HFF-Myc (cell line): ENCODE measurements around the gene RGSL1.

Source experiments
- DNase-seq: peaks from one replicate; pipeline ENCODE4 v3.0.0-alpha.2; 2011; ENCODE audit warnings: low read depth; ENCODE audit errors: extremely low read depth
- H3K4me3 ChIP-seq: replicated peaks from 2 replicates; pipeline ENCODE4 v1.5.1; 2011; ENCODE audit warnings: low read depth, mild to moderate bottlenecking, control low read depth, low read length
- TF ChIP-seq, protein P1 (sequence below): IDR thresholded peaks from 2 replicates; pipeline ENCODE4 v1.5.1; 2012; ENCODE audit warnings: mild to moderate bottlenecking, low read depth, low read length, control low read depth; ENCODE audit errors: missing control alignments

The RGSL1 gene

DNA sequence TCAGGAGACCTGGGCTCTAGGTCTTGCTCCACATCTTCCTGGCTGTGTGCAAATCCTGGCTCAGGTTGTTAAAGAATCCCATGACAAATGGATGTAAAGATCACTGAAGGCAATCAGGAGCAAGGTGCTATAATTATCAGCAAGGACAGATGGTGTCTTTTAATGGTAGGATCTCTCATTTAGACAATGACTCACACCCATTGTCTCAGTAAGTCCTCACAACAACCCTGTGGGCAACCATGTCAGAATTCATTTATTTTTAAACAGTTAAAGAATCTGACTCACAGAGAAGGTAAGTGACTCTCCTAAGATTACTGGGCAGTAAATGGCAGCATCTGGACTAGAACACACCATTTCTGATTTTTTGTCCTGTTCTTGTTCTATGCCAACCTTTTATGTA, 106.3 kb downstream of the RGSL1 start:
- DNase-seq = no peak
- TF ChIP-seq, protein P1, sequence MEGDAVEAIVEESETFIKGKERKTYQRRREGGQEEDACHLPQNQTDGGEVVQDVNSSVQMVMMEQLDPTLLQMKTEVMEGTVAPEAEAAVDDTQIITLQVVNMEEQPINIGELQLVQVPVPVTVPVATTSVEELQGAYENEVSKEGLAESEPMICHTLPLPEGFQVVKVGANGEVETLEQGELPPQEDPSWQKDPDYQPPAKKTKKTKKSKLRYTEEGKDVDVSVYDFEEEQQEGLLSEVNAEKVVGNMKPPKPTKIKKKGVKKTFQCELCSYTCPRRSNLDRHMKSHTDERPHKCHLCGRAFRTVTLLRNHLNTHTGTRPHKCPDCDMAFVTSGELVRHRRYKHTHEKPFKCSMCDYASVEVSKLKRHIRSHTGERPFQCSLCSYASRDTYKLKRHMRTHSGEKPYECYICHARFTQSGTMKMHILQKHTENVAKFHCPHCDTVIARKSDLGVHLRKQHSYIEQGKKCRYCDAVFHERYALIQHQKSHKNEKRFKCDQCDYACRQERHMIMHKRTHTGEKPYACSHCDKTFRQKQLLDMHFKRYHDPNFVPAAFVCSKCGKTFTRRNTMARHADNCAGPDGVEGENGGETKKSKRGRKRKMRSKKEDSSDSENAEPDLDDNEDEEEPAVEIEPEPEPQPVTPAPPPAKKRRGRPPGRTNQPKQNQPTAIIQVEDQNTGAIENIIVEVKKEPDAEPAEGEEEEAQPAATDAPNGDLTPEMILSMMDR = no peak
- H3K4me3 ChIP-seq = no peak overlapping the region

DNA sequence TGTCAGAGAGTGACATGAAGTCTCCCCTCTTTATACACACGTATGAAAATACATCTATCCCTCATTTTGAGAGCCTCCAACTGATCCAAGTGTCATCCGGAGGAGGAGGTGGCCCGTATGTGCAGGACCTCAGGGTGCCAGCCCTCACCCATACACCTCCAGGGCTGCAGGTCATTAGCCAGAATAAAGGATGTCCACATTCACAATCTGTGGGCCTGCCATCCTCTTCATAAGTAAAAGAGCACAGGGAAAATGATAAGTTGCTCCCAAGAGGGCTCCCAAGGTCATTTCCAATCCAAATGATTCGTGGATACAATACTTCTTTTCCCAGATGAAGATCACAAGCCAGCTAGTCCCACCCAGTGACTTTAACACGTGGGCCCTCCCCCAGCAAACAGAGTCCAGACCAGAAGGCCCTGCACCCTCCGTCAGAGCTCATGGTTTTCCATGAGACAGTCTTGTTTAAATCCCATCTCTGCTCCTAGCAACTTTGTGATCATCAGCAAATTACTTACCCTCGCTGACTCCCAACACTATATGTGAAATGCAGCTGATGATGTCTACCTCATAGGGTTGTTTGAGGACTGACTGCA, 110.5 kb downstream of the RGSL1 start:
- TF ChIP-seq, protein P1 = no peak
- no peak overlapping the region for H3K4me3 ChIP-seq
- DNase-seq = no peak

DNA sequence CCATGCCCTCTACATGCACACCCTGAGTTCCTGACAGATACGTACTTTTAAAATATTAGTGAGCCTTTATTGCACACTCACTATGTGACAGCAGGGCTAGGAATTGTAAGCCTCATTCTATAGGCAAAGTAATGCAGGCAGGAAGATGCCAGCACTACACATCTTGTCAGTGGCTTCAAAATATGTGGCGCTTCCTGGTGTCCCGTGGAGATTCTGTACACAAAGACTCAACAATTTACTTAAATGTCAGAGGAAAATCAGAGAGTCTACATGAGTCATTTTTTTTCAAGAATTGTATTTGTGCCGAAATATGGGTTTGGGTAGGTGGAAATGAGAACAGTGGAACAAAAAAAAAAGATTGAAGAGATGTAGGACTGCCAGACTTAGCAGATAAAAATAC, 111.5 kb downstream of the RGSL1 start:
- DNase-seq = no peak
- TF ChIP-seq, protein P1 = no peak
- no peak overlapping the region for H3K4me3 ChIP-seq

DNA sequence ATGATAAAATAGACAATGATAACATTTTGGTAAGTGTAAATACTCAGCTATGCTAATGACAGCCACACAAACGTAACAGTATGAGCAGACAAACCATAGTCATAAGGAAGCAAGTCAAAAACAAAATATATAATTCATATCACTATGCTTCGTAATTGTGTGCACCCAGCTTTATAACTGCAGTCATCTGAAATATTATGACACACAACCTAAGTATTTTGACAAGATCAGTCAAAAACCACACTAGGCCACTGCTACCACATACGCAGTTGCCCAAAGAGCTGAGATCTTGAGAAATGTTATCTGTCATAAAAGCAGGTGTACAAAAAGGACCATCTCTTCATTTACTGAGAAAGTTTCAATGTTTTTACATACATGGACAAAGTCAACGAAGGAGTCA, 113.1 kb downstream of the RGSL1 start:
- no peak overlapping the region for H3K4me3 ChIP-seq
- no peak for DNase-seq
- TF ChIP-seq, protein P1 = no peak

DNA sequence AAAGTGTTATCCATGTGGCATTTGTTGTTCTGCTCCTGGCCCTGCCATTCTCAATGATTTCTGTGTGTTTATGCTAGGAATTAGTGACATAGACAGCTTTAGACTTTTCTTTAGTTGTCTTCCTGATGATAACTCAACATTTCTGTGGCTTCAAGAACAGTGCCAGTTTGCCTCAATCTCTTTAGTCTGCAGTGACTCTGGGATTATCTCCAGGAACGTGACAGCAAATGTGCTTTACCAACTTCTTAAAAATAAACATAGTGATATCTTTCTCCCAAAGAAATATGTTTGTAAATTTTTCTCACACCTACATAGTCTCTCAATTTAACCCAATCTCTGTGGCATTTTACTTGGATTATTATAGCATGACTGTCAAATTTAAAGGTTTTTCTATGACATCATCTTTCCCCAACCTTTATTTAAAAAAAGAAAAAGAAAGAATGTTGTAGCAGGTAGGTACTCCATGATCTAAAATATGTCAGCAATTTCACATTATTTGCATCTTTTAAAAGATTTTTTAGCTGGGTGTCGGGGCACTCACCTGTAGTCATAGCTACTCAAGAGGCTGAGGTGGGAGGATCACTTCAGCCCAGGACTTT, 114.6 kb downstream of the RGSL1 start:
- TF ChIP-seq, protein P1 = no peak
- DNase-seq = no peak
- H3K4me3 ChIP-seq = no peak overlapping the region

DNA sequence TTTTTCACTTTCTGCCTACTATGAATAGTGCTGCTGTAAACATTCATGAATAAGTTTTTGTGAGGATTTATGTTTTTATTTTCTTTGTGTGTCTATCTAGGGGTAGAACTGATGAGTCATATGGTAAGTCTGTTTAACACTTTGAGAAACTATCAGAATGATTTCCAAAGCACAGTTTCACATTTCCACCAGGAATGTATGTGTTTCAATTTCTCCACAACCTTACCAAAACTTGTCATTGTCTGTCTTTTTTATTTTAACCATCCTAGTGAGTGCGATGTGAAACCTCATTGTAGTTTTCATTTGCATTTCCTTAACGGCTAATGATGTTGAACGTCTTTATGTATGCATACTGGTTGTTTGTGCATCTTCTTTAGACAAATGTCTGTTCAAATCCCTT, 115.6 kb downstream of the RGSL1 start:
- no peak for DNase-seq
- TF ChIP-seq, protein P1 = no peak
- H3K4me3 ChIP-seq = no peak overlapping the region

DNA sequence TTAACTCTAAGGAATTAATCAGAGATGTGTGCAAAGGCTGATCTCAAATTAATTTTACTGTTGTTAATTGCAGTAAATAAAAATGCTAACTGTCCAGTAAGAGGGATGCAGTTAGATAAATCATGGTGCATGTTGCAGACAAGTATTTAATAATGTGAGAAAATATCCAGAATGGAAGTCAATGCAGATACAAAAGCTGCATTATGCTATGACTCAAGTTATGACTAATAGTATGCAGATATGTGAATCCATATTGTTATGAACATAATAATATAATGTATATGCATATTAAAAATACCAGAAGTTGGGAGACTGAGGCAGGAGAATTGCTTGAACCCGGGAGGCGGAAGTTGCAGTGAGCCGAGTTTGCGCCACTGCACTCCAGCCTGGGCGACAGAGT, 117.7 kb downstream of the RGSL1 start:
- TF ChIP-seq, protein P1 = no peak
- no peak overlapping the region for H3K4me3 ChIP-seq
- no peak for DNase-seq
